Measurements from ENCODE around the gene PCBP1. TPM values are rescaled to one million over a fixed set of nuclear protein-coding genes. Genes with fewer than 3 reads are reported as not detected.

The PCBP1 gene
- total and polyA plus RNA-seq, 9 of the 15 experiments (the other 6 are each of a cell fraction or from before 2014, with no cell fraction given), result 19.2 to 407 (median 78.1) TPM

DNA sequence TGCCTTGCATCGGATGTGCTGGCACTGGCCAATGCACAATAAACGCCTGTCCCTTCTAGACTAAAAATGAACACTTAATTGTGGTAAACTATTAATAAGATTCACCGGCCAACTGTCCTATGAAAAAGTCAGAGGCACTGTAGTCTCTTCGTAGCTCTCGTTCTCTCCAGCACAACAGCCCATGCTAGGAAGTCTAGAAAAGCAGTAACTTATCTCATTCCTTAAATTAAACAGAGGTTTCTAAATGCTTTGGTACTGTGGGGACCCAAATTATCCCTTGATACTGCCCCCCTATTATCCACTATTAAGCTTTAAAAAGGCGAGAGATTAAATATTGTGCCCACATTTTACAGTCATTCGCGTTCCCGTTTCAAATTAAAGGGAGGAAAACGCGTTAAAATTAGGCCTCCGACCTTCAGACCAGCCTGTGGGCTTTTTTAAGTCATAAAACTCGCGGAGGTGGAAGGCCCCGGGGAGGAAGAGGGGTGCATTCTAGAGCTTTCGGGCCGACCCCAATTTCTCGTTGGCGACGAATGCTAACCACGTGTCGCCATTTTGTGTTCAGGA, 1.5 kb upstream of the PCBP1 start (continued):
- TF ChIP-seq MAZ (CRISPR knock-in tag; conservative IDR thresholded peaks at IDR 0.05 in 1 of 2, IDR thresholded peaks at IDR 0.05 in 1 of 2), result no peak
- no peak; the same call in 1 of the 2 replicates for TF ChIP-seq L3MBTL2 (IDR thresholded peaks at IDR 0.05)
- no peak for TF ChIP-seq ZNF586 (CRISPR knock-in tag; conservative IDR thresholded peaks at IDR 0.05)
- TF ChIP-seq ZNF695 (CRISPR knock-in tag; IDR thresholded peaks at IDR 0.05), result no peak
- TF ChIP-seq BCL6 (CRISPR knock-in tag; IDR thresholded peaks at IDR 0.05), result peak; percentile 85; the same call in 1 of the 2 replicates
- no peak for TF ChIP-seq PHB2 (IDR thresholded peaks at IDR 0.05; ENCODE audit: low read depth)
- no peak for TF ChIP-seq WHSC1 (IDR thresholded peaks at IDR 0.05; ENCODE audit: low read length)
- TF ChIP-seq, protein P1, sequence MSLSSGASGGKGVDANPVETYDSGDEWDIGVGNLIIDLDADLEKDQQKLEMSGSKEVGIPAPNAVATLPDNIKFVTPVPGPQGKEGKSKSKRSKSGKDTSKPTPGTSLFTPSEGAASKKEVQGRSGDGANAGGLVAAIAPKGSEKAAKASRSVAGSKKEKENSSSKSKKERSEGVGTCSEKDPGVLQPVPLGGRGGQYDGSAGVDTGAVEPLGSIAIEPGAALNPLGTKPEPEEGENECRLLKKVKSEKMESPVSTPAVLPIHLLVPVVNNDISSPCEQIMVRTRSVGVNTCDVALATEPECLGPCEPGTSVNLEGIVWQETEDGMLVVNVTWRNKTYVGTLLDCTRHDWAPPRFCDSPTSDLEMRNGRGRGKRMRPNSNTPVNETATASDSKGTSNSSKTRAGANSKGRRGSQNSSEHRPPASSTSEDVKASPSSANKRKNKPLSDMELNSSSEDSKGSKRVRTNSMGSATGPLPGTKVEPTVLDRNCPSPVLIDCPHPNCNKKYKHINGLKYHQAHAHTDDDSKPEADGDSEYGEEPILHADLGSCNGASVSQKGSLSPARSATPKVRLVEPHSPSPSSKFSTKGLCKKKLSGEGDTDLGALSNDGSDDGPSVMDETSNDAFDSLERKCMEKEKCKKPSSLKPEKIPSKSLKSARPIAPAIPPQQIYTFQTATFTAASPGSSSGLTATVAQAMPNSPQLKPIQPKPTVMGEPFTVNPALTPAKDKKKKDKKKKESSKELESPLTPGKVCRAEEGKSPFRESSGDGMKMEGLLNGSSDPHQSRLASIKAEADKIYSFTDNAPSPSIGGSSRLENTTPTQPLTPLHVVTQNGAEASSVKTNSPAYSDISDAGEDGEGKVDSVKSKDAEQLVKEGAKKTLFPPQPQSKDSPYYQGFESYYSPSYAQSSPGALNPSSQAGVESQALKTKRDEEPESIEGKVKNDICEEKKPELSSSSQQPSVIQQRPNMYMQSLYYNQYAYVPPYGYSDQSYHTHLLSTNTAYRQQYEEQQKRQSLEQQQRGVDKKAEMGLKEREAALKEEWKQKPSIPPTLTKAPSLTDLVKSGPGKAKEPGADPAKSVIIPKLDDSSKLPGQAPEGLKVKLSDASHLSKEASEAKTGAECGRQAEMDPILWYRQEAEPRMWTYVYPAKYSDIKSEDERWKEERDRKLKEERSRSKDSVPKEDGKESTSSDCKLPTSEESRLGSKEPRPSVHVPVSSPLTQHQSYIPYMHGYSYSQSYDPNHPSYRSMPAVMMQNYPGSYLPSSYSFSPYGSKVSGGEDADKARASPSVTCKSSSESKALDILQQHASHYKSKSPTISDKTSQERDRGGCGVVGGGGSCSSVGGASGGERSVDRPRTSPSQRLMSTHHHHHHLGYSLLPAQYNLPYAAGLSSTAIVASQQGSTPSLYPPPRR (CRISPR knock-in tag; IDR thresholded peaks at IDR 0.05; ENCODE audit: borderline replicate concordance), result no peak
- TF ChIP-seq RBFOX2 (IDR thresholded peaks at IDR 0.05; ENCODE audit: low read depth, low read length), result no peak
- no peak for TF ChIP-seq EP400 (IDR thresholded peaks at IDR 0.05)
- TF ChIP-seq CBFA2T2 (conservative IDR thresholded peaks at IDR 0.05), result no peak
- TF ChIP-seq, protein P2, sequence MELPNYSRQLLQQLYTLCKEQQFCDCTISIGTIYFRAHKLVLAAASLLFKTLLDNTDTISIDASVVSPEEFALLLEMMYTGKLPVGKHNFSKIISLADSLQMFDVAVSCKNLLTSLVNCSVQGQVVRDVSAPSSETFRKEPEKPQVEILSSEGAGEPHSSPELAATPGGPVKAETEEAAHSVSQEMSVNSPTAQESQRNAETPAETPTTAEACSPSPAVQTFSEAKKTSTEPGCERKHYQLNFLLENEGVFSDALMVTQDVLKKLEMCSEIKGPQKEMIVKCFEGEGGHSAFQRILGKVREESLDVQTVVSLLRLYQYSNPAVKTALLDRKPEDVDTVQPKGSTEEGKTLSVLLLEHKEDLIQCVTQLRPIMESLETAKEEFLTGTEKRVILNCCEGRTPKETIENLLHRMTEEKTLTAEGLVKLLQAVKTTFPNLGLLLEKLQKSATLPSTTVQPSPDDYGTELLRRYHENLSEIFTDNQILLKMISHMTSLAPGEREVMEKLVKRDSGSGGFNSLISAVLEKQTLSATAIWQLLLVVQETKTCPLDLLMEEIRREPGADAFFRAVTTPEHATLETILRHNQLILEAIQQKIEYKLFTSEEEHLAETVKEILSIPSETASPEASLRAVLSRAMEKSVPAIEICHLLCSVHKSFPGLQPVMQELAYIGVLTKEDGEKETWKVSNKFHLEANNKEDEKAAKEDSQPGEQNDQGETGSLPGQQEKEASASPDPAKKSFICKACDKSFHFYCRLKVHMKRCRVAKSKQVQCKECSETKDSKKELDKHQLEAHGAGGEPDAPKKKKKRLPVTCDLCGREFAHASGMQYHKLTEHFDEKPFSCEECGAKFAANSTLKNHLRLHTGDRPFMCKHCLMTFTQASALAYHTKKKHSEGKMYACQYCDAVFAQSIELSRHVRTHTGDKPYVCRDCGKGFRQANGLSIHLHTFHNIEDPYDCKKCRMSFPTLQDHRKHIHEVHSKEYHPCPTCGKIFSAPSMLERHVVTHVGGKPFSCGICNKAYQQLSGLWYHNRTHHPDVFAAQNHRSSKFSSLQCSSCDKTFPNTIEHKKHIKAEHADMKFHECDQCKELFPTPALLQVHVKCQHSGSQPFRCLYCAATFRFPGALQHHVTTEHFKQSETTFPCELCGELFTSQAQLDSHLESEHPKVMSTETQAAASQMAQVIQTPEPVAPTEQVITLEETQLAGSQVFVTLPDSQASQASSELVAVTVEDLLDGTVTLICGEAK (IDR thresholded peaks at IDR 0.05), result 0 out of 2 replicates have a peak, but pooled peaks have one; percentile 30
- TF ChIP-seq, protein P2 (CRISPR knock-in tag; IDR thresholded peaks at IDR 0.05), result no peak

Measured in K562 (cell line).